Articular chondrocyte of knee joint (primary cell): ENCODE data around the gene ORMDL2. TPM values are rescaled to one million over a fixed set of nuclear protein-coding genes. Genes with fewer than 3 reads are reported as not detected.

Source experiments
- total RNA-seq: library from RNA; depleted of rRNA; stranded (reverse); fragments of >200 nt; gene quantifications from 2 replicates; pipeline ENCODE4 v1.2.3, GENCODE V29; 2012

Gene ORMDL2
- total RNA-seq = 12.9 TPM in 2 replicates

GRCh38 chr12:55817345-55818139, at the start of gene ORMDL2, which contains the start of gene SARNP:
Gene ORMDL2, plus strand, starts transcription at chr12:55818041. Its CDS starts 959 bp downstream, at chr12:55819000.
Gene SARNP, minus strand, starts transcription at chr12:55817724. Its CDS starts 23 bp downstream, at chr12:55817701.

GRCh38 chr12:55842681-55843429, 25.0 kb downstream of the ORMDL2 start, which contains the start of gene MMP19:
Gene MMP19, minus strand, starts transcription at chr12:55842936. Its CDS starts 106 bp downstream, at chr12:55842830.

Other genes with a start within 250 kb of the ORMDL2 start
- not detected in 2 replicates for gene OR2AP1, start 245.6 kb upstream of the ORMDL2 start, total RNA-seq
- not detected in 2 replicates for gene OR10P1, start 181.1 kb upstream of the ORMDL2 start, total RNA-seq
- 17.9 and 31.8 TPM in 2 replicates for gene ITGA7, start 110.1 kb upstream of the ORMDL2 start, total RNA-seq
- gene BLOC1S1, start 102.0 kb upstream of the ORMDL2 start, total RNA-seq = 58.5 and 75.5 TPM in 2 replicates
- 60.9 and 66.7 TPM in 2 replicates for gene RDH5, start 97.6 kb upstream of the ORMDL2 start, total RNA-seq
- 2,567 and 3,055 TPM in 2 replicates for gene CD63, start 89.0 kb upstream of the ORMDL2 start, total RNA-seq
- 3.7 and 3.8 TPM in 2 replicates for gene GDF11, start 74.9 kb upstream of the ORMDL2 start, total RNA-seq
- gene SARNP, start 317 bp upstream of the ORMDL2 start, total RNA-seq = 64.0 and 86.7 TPM in 2 replicates
- 43.8 and 50.7 TPM in 2 replicates for gene DNAJC14, start 11.5 kb downstream of the ORMDL2 start, total RNA-seq
- gene MMP19, start 24.9 kb downstream of the ORMDL2 start, total RNA-seq = 5.2 and 5.3 TPM in 2 replicates
- gene PYM1, start 109.9 kb downstream of the ORMDL2 start, total RNA-seq = 27.6 and 33.6 TPM in 2 replicates
- 48.5 and 66.9 TPM in 2 replicates for gene DGKA, start 113.1 kb downstream of the ORMDL2 start, total RNA-seq
- gene PMEL, start 148.0 kb downstream of the ORMDL2 start, total RNA-seq = 0.32 and 0.39 TPM in 2 replicates
- 20.1 and 23.0 TPM in 2 replicates for gene CDK2, start 148.8 kb downstream of the ORMDL2 start, total RNA-seq
- 73.7 and 76.3 TPM in 2 replicates for gene RAB5B, start 156.0 kb downstream of the ORMDL2 start, total RNA-seq
- 11.6 and 13.9 TPM in 2 replicates for gene SUOX, start 179.2 kb downstream of the ORMDL2 start, total RNA-seq
- 1.8 and 1.9 TPM in 2 replicates for gene IKZF4, start 203.0 kb downstream of the ORMDL2 start, total RNA-seq
- gene RPS26, start 223.9 kb downstream of the ORMDL2 start, total RNA-seq = 336 and 547 TPM in 2 replicates